Endothelial cell of umbilical vein (primary cell): Measurements from ENCODE around the gene GFOD1. TPM values are rescaled to one million over a fixed set of nuclear protein-coding genes. Genes with fewer than 3 reads are reported as not detected.

Experiments
- BruUV-seq: library from RNA; stranded (reverse); fragments of 400-500 nt; replicated peaks from 2 replicates; lab custom pipeline; 2021; lab: Mats Ljungman, UMichigan
- CTCF ChIA-PET: fragments of 300-600, 350-600 bp; sonication (Branson Sonifier 250); formaldehyde crosslinking; loops from one replicate; lab custom pipeline; 2021; ENCODE audit warnings: antibody characterized with exemption, inconsistent platforms; lab: Charles Lee
- POLR2A ChIA-PET: fragments of 300-600, 350-600 bp; sonication (Branson Sonifier 250); formaldehyde crosslinking; loops from one replicate; lab custom pipeline; 2021; ENCODE audit warnings: antibody characterized with exemption, inconsistent platforms; lab: Charles Lee
- DNase-seq: peaks from one replicate; pipeline ENCODE4 v3.0.0-alpha.2; 2011; ENCODE audit warnings: low read depth, low spot score
- FAIRE-seq: peaks from 2 replicates; lab custom pipeline; 2011; peaks lifted over from hg19 to GRCh38; lab: Jason Lieb, UNC
- H2AFZ ChIP-seq: 2 replicates; pipeline ENCODE4 v1.6.0; 2012; ENCODE audit warnings: low read depth, low read length, control low read depth, inconsistent platforms
- H3K27ac ChIP-seq: 2 replicates; pipeline ENCODE4 v1.5.1; 2011; ENCODE audit warnings: low read depth, mild to moderate bottlenecking, control low read depth, low read length, moderate library complexity; ENCODE audit not compliant: insufficient read depth
- H3K27me3 ChIP-seq, 2 experiments: 2 replicates each; pipeline versions ENCODE4 v1.6.0 to v1.6.1; 2011; ENCODE audit warnings: low read length in 2 of 2, mixed read lengths in 1 of 2; ENCODE audit not compliant: control insufficient read depth in 2 of 2, insufficient read depth in 2 of 2
- H3K36me3 ChIP-seq, 2 experiments: 2 replicates in 1 of 2; 3 replicates in 1 of 2; pipeline ENCODE4 v1.5.1; 2011; ENCODE audit warnings: low read length in 2 of 2, mild to moderate bottlenecking in 1 of 2, moderate library complexity in 1 of 2; ENCODE audit not compliant: control insufficient read depth in 2 of 2, insufficient read depth in 2 of 2; ENCODE audit errors: extremely low read depth in 1 of 2
- H3K4me1 ChIP-seq: 3 replicates; pipeline ENCODE4 v1.5.1; 2011; ENCODE audit warnings: mild to moderate bottlenecking, low read length; ENCODE audit not compliant: control insufficient read depth, insufficient read depth; ENCODE audit errors: extremely low read depth
- H3K4me2 ChIP-seq: 2 replicates; pipeline ENCODE4 v1.6.1; 2011; ENCODE audit warnings: low read length, control low read depth, mixed read lengths; ENCODE audit not compliant: insufficient read depth
- H3K4me3 ChIP-seq, 3 experiments: fragments of 200-600 bp in 1 of 3; sonication (generic), shearing (Covaris generic) in 1 of 3; replicated peaks in 1 of 3; 2 replicates each; pipeline ENCODE4 v1.5.1; 2011 to 2016; ENCODE audit warnings: control low read depth in 3 of 3, low read length in 3 of 3, mild to moderate bottlenecking in 2 of 3, inconsistent platforms in 1 of 3, low read depth in 1 of 3, moderate library complexity in 1 of 3; ENCODE audit not compliant: insufficient read depth in 1 of 3
- H3K79me2 ChIP-seq: 2 replicates; pipeline ENCODE4 v1.6.0; 2012; ENCODE audit warnings: low read length, inconsistent platforms; ENCODE audit not compliant: control insufficient read depth, insufficient read depth
- H3K9ac ChIP-seq: replicated peaks from 2 replicates; pipeline ENCODE3; 2011; ENCODE audit warnings: low read length, control low read depth; ENCODE audit not compliant: insufficient read depth; ENCODE audit errors: extremely low read depth
- H3K9me1 ChIP-seq: replicated peaks from 3 replicates; pipeline ENCODE4 v1.6.0; 2011; ENCODE audit warnings: mild to moderate bottlenecking, low read length; ENCODE audit not compliant: control insufficient read depth, insufficient read depth; ENCODE audit errors: extremely low read depth
- H3K9me3 ChIP-seq: replicated peaks from 2 replicates; pipeline ENCODE4 v1.5.1; 2012; ENCODE audit warnings: low read length, inconsistent platforms; ENCODE audit not compliant: control insufficient read depth, insufficient read depth
- H4K20me1 ChIP-seq: replicated peaks from 2 replicates; pipeline ENCODE3; 2011; ENCODE audit warnings: mild to moderate bottlenecking, low read length; ENCODE audit not compliant: control insufficient read depth, insufficient read depth; ENCODE audit errors: extremely low read depth
- EZH2 ChIP-seq: IDR thresholded peaks from 2 replicates; pipeline ENCODE4 v1.6.1; 2012; ENCODE audit warnings: borderline replicate concordance, low read depth, mild to moderate bottlenecking, moderate library complexity, low read length, inconsistent platforms; ENCODE audit not compliant: severe bottlenecking
- FOS ChIP-seq: IDR thresholded peaks from 2 replicates; pipeline ENCODE4 v1.6.1; 2011; ENCODE audit warnings: mild to moderate bottlenecking, low read length, moderate library complexity, borderline replicate concordance; ENCODE audit not compliant: insufficient read depth
- GATA2 ChIP-seq: IDR thresholded peaks from 2 replicates; pipeline ENCODE4 v1.7.0; 2011; ENCODE audit warnings: low read depth, mild to moderate bottlenecking, moderate library complexity, mixed read lengths, low read length; ENCODE audit not compliant: insufficient read length, insufficient read depth
- JUN ChIP-seq: IDR thresholded peaks from 2 replicates; pipeline ENCODE4 v1.6.1; 2011; ENCODE audit warnings: borderline replicate concordance, low read depth; ENCODE audit not compliant: insufficient read length, insufficient read depth
- MAX ChIP-seq: IDR thresholded peaks from 2 replicates; pipeline ENCODE4 v1.6.1; 2011; ENCODE audit not compliant: insufficient read depth, insufficient read length
- MYC ChIP-seq: IDR thresholded peaks from one replicate; pipeline ENCODE4 v1.6.1; 2011; ENCODE audit warnings: mild to moderate bottlenecking, low read depth, low read length
- POLR2A ChIP-seq: IDR thresholded peaks from 2 replicates; pipeline ENCODE4 v1.6.1; 2012; ENCODE audit warnings: low read depth, mild to moderate bottlenecking, control low read depth, low read length
- POLR2AphosphoS5 ChIP-seq: IDR thresholded peaks from 2 replicates; pipeline ENCODE4 v1.6.1; 2012; ENCODE audit warnings: low read depth, mild to moderate bottlenecking, control low read depth, low read length, moderate library complexity; ENCODE audit not compliant: insufficient read depth
- dilution Hi-C: fragments of 300-500 bp; cut with MboI; formaldehyde crosslinking; loops from one replicate; pipeline ENCODE4 v1.15.0; 2019; ENCODE audit warnings: low sequenced_read_pairs; ENCODE audit not compliant: extremely low pct_ligation_motif_present
- intact Hi-C: fragments of 100-400 bp; cut with micrococcal nuclease; formaldehyde crosslinking; loops from one replicate; pipeline ENCODE4 v1.10.0; 2022
- polyA plus RNA-seq, 4 experiments: library from polyadenylated mRNA; depleted of rRNA in 3 of 4; stranded (reverse) in 3 of 4; unstranded in 1 of 4; fragments of >200 nt; gene quantifications; 2 replicates each; pipeline versions ENCODE4 v1.2.1 to v1.2.3, GENCODE V29; 2011 to 2012; ENCODE audit warnings: missing spikeins in 1 of 4
- total RNA-seq: library from RNA; stranded (reverse); gene quantifications from 2 replicates; pipeline ENCODE4 v1.2.3, GENCODE V29; 2021
- TF ChIP-seq, protein P1 (sequence below), 2 donors: IDR thresholded peaks; 1 replicate in 1 of 2; 2 replicates in 1 of 2; pipeline ENCODE4 v1.5.1; 2011; ENCODE audit warnings: low read length in 2 of 2, mild to moderate bottlenecking in 2 of 2, moderate library complexity in 2 of 2, control low read depth in 1 of 2, inconsistent platforms in 1 of 2, low read depth in 1 of 2; ENCODE audit not compliant: insufficient read depth in 1 of 2; ENCODE audit errors: extremely low read depth in 1 of 2

The GFOD1 gene
- total and polyA plus RNA-seq, 2 donors (not counting 3 experiments of a cell fraction or from before 2014, with no cell fraction given): 12.1 to 24.1 TPM

- DNase-seq (no peak), FAIRE-seq (no peak)
- no peaks in the 10 kb centered on the region for H3K4me1 ChIP-seq
- no peak overlapping the region for H3K4me2 ChIP-seq
- no peak overlapping the region for H3K4me3 ChIP-seq
- H3K9ac ChIP-seq: no peak overlapping the region
- no peak overlapping the region for H2AFZ ChIP-seq
- H3K36me3 ChIP-seq: peaks cover 0 to 2% of the 10 kb centered on the region in 2 experiments
- CTCF ChIA-PET: interaction anchor here (0.9 to 1.2 kb wide), 3 partner anchors 8 to 195 kb away, joined by 3 to 4 read pairs (median 4); no protein-coding TSS in a partner anchor
- POLR2A ChIA-PET: interaction anchor here (0.6 kb wide), 1 partner anchor 146 kb away, joined by 6 read pairs; no protein-coding TSS in a partner anchor
- H3K27me3 ChIP-seq: no peaks in the 10 kb centered on the region
- H3K9me3 ChIP-seq: no peaks in the 10 kb centered on the region
- H3K79me2 ChIP-seq: no peaks in the 10 kb centered on the region
- BruUV-seq: no TSS peak
- H3K9me1 ChIP-seq: no peaks in the 10 kb centered on the region
- dilution Hi-C loops (no loop called here), intact Hi-C loops (no loop called here)
- TF ChIP-seq POLR2AphosphoS5 (no peak), MAX (no peak), JUN (no peak), POLR2A (no peak), EZH2 (no peak), FOS (no peak), MYC (no peak), GATA2 (no peak)
- TF ChIP-seq, protein P1, sequence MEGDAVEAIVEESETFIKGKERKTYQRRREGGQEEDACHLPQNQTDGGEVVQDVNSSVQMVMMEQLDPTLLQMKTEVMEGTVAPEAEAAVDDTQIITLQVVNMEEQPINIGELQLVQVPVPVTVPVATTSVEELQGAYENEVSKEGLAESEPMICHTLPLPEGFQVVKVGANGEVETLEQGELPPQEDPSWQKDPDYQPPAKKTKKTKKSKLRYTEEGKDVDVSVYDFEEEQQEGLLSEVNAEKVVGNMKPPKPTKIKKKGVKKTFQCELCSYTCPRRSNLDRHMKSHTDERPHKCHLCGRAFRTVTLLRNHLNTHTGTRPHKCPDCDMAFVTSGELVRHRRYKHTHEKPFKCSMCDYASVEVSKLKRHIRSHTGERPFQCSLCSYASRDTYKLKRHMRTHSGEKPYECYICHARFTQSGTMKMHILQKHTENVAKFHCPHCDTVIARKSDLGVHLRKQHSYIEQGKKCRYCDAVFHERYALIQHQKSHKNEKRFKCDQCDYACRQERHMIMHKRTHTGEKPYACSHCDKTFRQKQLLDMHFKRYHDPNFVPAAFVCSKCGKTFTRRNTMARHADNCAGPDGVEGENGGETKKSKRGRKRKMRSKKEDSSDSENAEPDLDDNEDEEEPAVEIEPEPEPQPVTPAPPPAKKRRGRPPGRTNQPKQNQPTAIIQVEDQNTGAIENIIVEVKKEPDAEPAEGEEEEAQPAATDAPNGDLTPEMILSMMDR (IDR thresholded peaks at IDR 0.05; ENCODE audit: extremely low read depth in 1 of 2, insufficient read depth in 1 of 2, low read depth in 1 of 2, low read length in 2 of 2): no peak
- H3K27ac ChIP-seq: no peak overlapping the region
- H4K20me1 ChIP-seq: no peaks in the 10 kb centered on the region
These were observed 106.6 kb downstream of the GFOD1 start for GRCh38 chr6:13380761-13381160.
